Esophagus muscularis mucosa (tissue), 4 donors: Measurements from ENCODE around the gene OTOF. TPM values are rescaled to one million over a fixed set of nuclear protein-coding genes. Genes with fewer than 3 reads are reported as not detected.

Experiments used
- DNase-seq: peaks from one replicate; pipeline ENCODE4 v3.0.0-alpha.2; 2017; ENCODE audit errors: extremely low spot score
- H3K27ac ChIP-seq, 4 donors: fragments of 200-600 bp; sonication (generic); replicated peaks in 1 of 4; 1 replicate in 3 of 4; 2 replicates in 1 of 4; pipeline ENCODE4 v1.5.1; 2016 to 2019; ENCODE audit warnings: mild to moderate bottlenecking in 1 of 4
- H3K27me3 ChIP-seq, 4 donors: fragments of 200-600 bp; sonication (generic); one replicate each; pipeline versions ENCODE4 v1.5.1 to v1.6.0; 2016 to 2019
- H3K36me3 ChIP-seq, 4 donors: fragments of 200-600 bp; sonication (generic); one replicate each; pipeline ENCODE4 v1.5.1; 2016 to 2019
- H3K4me1 ChIP-seq, 4 donors: fragments of 200-600 bp; sonication (generic); one replicate each; pipeline ENCODE4 v1.5.1; 2016 to 2019
- H3K4me3 ChIP-seq, 4 donors: fragments of 200-600 bp; sonication (generic); 1 replicate in 2 of 4; 2 replicates in 2 of 4; pipeline ENCODE4 v1.5.1; 2016 to 2019; ENCODE audit warnings: mild to moderate bottlenecking in 4 of 4, moderate library complexity in 1 of 4
- H3K9me3 ChIP-seq, 4 donors: fragments of 200-600 bp; sonication (generic); 1 replicate in 3 of 4; 2 replicates in 1 of 4; pipeline ENCODE4 v1.5.1; 2016 to 2019
- CTCF ChIP-seq, 3 experiments: fragments of 200-600 bp in 2 of 3; fragments of 450-650 bp in 1 of 3; sonication (generic) in 2 of 3; IDR thresholded peaks; one replicate each; pipeline ENCODE4 v1.5.1; 2017 to 2019; ENCODE audit warnings: antibody characterized with exemption in 3 of 3, mild to moderate bottlenecking in 2 of 3, moderate library complexity in 1 of 3
- EP300 ChIP-seq: sonication (generic); formaldehyde crosslinking; IDR thresholded peaks from one replicate; pipeline ENCODE4 v1.6.1; 2017; ENCODE audit warnings: antibody characterized with exemption
- POLR2A ChIP-seq: fragments of 450-650 bp; IDR thresholded peaks from one replicate; pipeline ENCODE4 v1.6.1; 2017; ENCODE audit warnings: antibody characterized with exemption, moderate library complexity, mild to moderate bottlenecking, low read depth
- POLR2AphosphoS5 ChIP-seq, 2 donors: sonication (generic); formaldehyde crosslinking; IDR thresholded peaks; one replicate each; pipeline ENCODE4 v1.6.1; 2017; ENCODE audit warnings: antibody characterized with exemption in 2 of 2
- WGBS: methylation state at CpG from one replicate; pipeline ENCODE4 v1.1.5; 2018; 5-methylcytosine and 5-hydroxymethylcytosine counted together
- intact Hi-C: fragments of 100-400 bp; cut with DNase I; formaldehyde crosslinking; loops from one replicate; pipeline ENCODE4 v1.15.1; 2023
- total RNA-seq, 4 donors: library from RNA; depleted of rRNA; stranded (reverse); fragments of >200 nt; gene quantifications; one replicate each; pipeline versions ENCODE4 v1.1.0 to v1.2.1, GENCODE V29; 2016

Gene OTOF
- total RNA-seq, 4 donors from 2014 or later, result 0.13 to 1.5 (median 0.38) TPM

GRCh38 chr2:26448651-26449050, 29.3 kb downstream of the OTOF start:
- Histone ChIP-seq H3K27ac (no peak overlapping the region), H3K4me3 (no peak overlapping the region), H3K36me3 (no peaks in the 10 kb centered on the region), H3K9me3 (no peaks in the 10 kb centered on the region), H3K4me1 (no peaks in the 10 kb centered on the region), H3K27me3 (peaks cover 0 to 5% (median 0%) of the 10 kb centered on the region in 4 donors)
- WGBS, result 99% methylated on average over 7 of the region's 9 CpGs
- intact Hi-C loops, result loop anchor here (10.0 kb wide), 1 partner anchor 816 kb away; the partner anchor contains the start of gene SLC30A3
- TF ChIP-seq EP300, result no peak
- TF ChIP-seq POLR2A, result no peak
- TF ChIP-seq CTCF (IDR thresholded peaks at IDR 0.05), result no peak
- no peak for TF ChIP-seq POLR2AphosphoS5 (IDR thresholded peaks at IDR 0.05)
- DNase-seq, result no peak

- no peak overlapping the region for H3K4me3 ChIP-seq
- H3K9me3 ChIP-seq, result no peaks in the 10 kb centered on the region
- TF ChIP-seq POLR2AphosphoS5 (IDR thresholded peaks at IDR 0.05), result no peak
- TF ChIP-seq EP300, result no peak
- H3K36me3 ChIP-seq, result no peaks in the 10 kb centered on the region
- H3K27ac ChIP-seq, result no peak overlapping the region
- 90% methylated on average over 7 of the region's 7 CpGs for WGBS
- H3K27me3 ChIP-seq, result no peaks in the 10 kb centered on the region
- no peak for DNase-seq
- intact Hi-C loops, result loop anchor here (10.0 kb wide), 1 partner anchor 821 kb away; the partner anchor contains the start of gene SLC30A3
- H3K4me1 ChIP-seq, result no peaks in the 10 kb centered on the region
Observed at GRCh38 chr2:26444236-26444635, 33.7 kb downstream of the OTOF start.

- no peak overlapping the region for H3K4me3 ChIP-seq
- no peaks in the 10 kb centered on the region for H3K9me3 ChIP-seq
- H3K36me3 ChIP-seq, result no peaks in the 10 kb centered on the region
- H3K27ac ChIP-seq, result no peak overlapping the region
- H3K4me1 ChIP-seq, result no peaks in the 10 kb centered on the region
- TF ChIP-seq CTCF (IDR thresholded peaks at IDR 0.05), result no peak
- no peak for TF ChIP-seq POLR2AphosphoS5 (IDR thresholded peaks at IDR 0.05)
- no peak for TF ChIP-seq POLR2A
- TF ChIP-seq EP300, result no peak
- DNase-seq, result peak; percentile 77
- 74% methylated on average over 3 of the region's 3 CpGs for WGBS
- no peaks in the 10 kb centered on the region for H3K27me3 ChIP-seq
- intact Hi-C loops, result loop anchor here (10.0 kb wide), 1 partner anchor 822 kb away; the partner anchor contains the start of gene SLC30A3
Observed at GRCh38 chr2:26442707-26443106, 35.2 kb downstream of the OTOF start.

GRCh38 chr2:26442301-26442700, 35.6 kb downstream of the OTOF start:
- WGBS, result 89% methylated on average over 2 of the region's 2 CpGs
- Histone ChIP-seq H3K4me1 (no peaks in the 10 kb centered on the region), H3K27ac (no peak overlapping the region), H3K9me3 (no peaks in the 10 kb centered on the region), H3K27me3 (no peaks in the 10 kb centered on the region), H3K4me3 (no peak overlapping the region), H3K36me3 (no peaks in the 10 kb centered on the region)
- intact Hi-C loops, result loop anchor here (10.0 kb wide), 1 partner anchor 822 kb away; the partner anchor contains the start of gene SLC30A3
- TF ChIP-seq CTCF (IDR thresholded peaks at IDR 0.05) (no peak), EP300 (no peak), POLR2AphosphoS5 (IDR thresholded peaks at IDR 0.05) (no peak), POLR2A (no peak)
- no peak for DNase-seq

- H3K27ac ChIP-seq, result no peak overlapping the region
- H3K4me1 ChIP-seq, result no peaks in the 10 kb centered on the region
- 59% methylated on average over 5 of the region's 5 CpGs for WGBS
- H3K27me3 ChIP-seq, result no peaks in the 10 kb centered on the region
- DNase-seq, result no peak
- no peaks in the 10 kb centered on the region for H3K36me3 ChIP-seq
- no peaks in the 10 kb centered on the region for H3K9me3 ChIP-seq
- no peak for TF ChIP-seq POLR2AphosphoS5 (IDR thresholded peaks at IDR 0.05)
- no peak for TF ChIP-seq EP300
- no peak for TF ChIP-seq POLR2A
- no peak for TF ChIP-seq CTCF (IDR thresholded peaks at IDR 0.05)
- intact Hi-C loops, result no loop called here
- H3K4me3 ChIP-seq, result no peak overlapping the region
Observed at GRCh38 chr2:26438926-26439325, 39.0 kb downstream of the OTOF start.
